OCI-LY1 (cell line): ENCODE measurements around the gene PDGFA.

Source experiments
- H2AFZ ChIP-seq: fragments of 200-600 bp; sonication (generic), shearing (Covaris generic); 2 replicates; pipeline ENCODE4 v1.6.0; 2014; ENCODE audit warnings: antibody characterized with exemption, mild to moderate bottlenecking, low read length
- H3F3A ChIP-seq: fragments of 200-600 bp; sonication (generic), shearing (Covaris generic); 2 replicates; pipeline ENCODE4 v1.6.0; 2014; ENCODE audit warnings: mild to moderate bottlenecking, antibody characterized with exemption, low read length, moderate library complexity; ENCODE audit not compliant: insufficient read depth
- H3K27ac ChIP-seq: fragments of 200-600 bp; sonication (generic); 2 replicates; pipeline ENCODE4 v1.5.1; 2014; ENCODE audit warnings: low read length, mixed run types, mild to moderate bottlenecking, low read depth; ENCODE audit not compliant: poor library complexity, severe bottlenecking
- H3K27me3 ChIP-seq: fragments of 200-600 bp; sonication (generic); 2 replicates; pipeline ENCODE4 v1.6.0; 2014; ENCODE audit warnings: antibody characterized with exemption, mild to moderate bottlenecking, low read length, moderate library complexity; ENCODE audit not compliant: insufficient read depth
- H3K36me3 ChIP-seq: fragments of 200-600 bp; sonication (generic); 2 replicates; pipeline ENCODE4 v1.6.1; 2014; ENCODE audit warnings: mild to moderate bottlenecking, antibody characterized with exemption, low read length, moderate library complexity, mixed read lengths; ENCODE audit not compliant: insufficient read depth
- H3K4me1 ChIP-seq: fragments of 200-600 bp; sonication (generic); 2 replicates; pipeline ENCODE4 v1.5.1; 2014; ENCODE audit warnings: mild to moderate bottlenecking, low read length, moderate library complexity; ENCODE audit not compliant: insufficient read depth, severe bottlenecking
- H3K4me2 ChIP-seq: fragments of 200-600 bp; sonication (generic), shearing (Covaris generic); 2 replicates; pipeline ENCODE4 v1.6.1; 2014; ENCODE audit warnings: low read length
- H3K4me3 ChIP-seq: fragments of 200-600 bp; sonication (generic); 2 replicates; pipeline ENCODE4 v1.5.1; 2014; ENCODE audit warnings: low read length, low read depth, mild to moderate bottlenecking, mixed read lengths; ENCODE audit not compliant: poor library complexity, severe bottlenecking
- H3K79me2 ChIP-seq: fragments of 200-600 bp; shearing (Covaris generic); 2 replicates; pipeline ENCODE4 v1.6.1; 2016; ENCODE audit warnings: mixed run types, low read length, mixed read lengths; ENCODE audit not compliant: insufficient read depth
- H3K9ac ChIP-seq: fragments of 200-600 bp; sonication (generic), shearing (Covaris generic); 2 replicates; pipeline ENCODE4 v1.6.1; 2014; ENCODE audit warnings: mild to moderate bottlenecking, low read length, mixed read lengths
- H3K9me2 ChIP-seq: fragments of 200-600 bp; sonication (generic), shearing (Covaris generic); 2 replicates; pipeline ENCODE4 v1.6.1; 2014; ENCODE audit warnings: low read depth, mild to moderate bottlenecking, low read length, mixed read lengths
- H3K9me3 ChIP-seq: fragments of 200-600 bp; shearing (Covaris generic); 2 replicates; pipeline ENCODE4 v1.6.1; 2014; ENCODE audit warnings: low read length, mixed read lengths
- H4K20me1 ChIP-seq: fragments of 200-600 bp; sonication (generic), shearing (Covaris generic); 2 replicates; pipeline ENCODE4 v1.6.0; 2016; ENCODE audit warnings: mild to moderate bottlenecking, low read length; ENCODE audit not compliant: insufficient read depth
- CTCF ChIP-seq: fragments of 200-600 bp; sonication (generic), shearing (Covaris generic); IDR thresholded peaks from 2 replicates; pipeline ENCODE4 v1.5.1; 2017; ENCODE audit warnings: mild to moderate bottlenecking, antibody characterized with exemption, low read length, moderate library complexity, mixed read lengths
- EZH2 ChIP-seq: fragments of 200-600 bp; sonication (generic), shearing (Covaris generic); IDR thresholded peaks from 2 replicates; pipeline ENCODE4 v1.8.0; 2017; ENCODE audit warnings: borderline replicate concordance, mixed run types, mild to moderate bottlenecking, antibody characterized with exemption, low read length, moderate library complexity, mixed read lengths

The PDGFA gene

GRCh38 chr7:539731-540411 is 20.2 kb upstream of the PDGFA start:
- Histone ChIP-seq H3K9ac (no peak overlapping the region), H3K4me1 (no peaks in the 10 kb centered on the region), H3K9me2 (no peaks in the 10 kb centered on the region), H3K4me3 (no peak overlapping the region), H3F3A (no peaks in the 10 kb centered on the region), H3K27ac (no peak overlapping the region), H2AFZ (no peak overlapping the region), H3K36me3 (no peaks in the 10 kb centered on the region), H3K79me2 (no peaks in the 10 kb centered on the region), H4K20me1 (no peaks in the 10 kb centered on the region), H3K27me3 (peaks cover 2% of the 10 kb centered on the region; the same call in 1 of the 2 replicates), H3K4me2 (no peak overlapping the region), H3K9me3 (no peaks in the 10 kb centered on the region)
- no peak for TF ChIP-seq CTCF
- TF ChIP-seq EZH2 = no peak

- no peaks in the 10 kb centered on the region for H3K9me2 ChIP-seq
- H3K9me3 ChIP-seq = no peaks in the 10 kb centered on the region
- H3K4me2 ChIP-seq = no peak overlapping the region
- H4K20me1 ChIP-seq = no peaks in the 10 kb centered on the region
- H3K79me2 ChIP-seq = no peaks in the 10 kb centered on the region
- no peaks in the 10 kb centered on the region for H3K36me3 ChIP-seq
- H3K4me3 ChIP-seq = no peak overlapping the region
- no peak overlapping the region for H3K27ac ChIP-seq
- no peaks in the 10 kb centered on the region for H3K4me1 ChIP-seq
- no peak for TF ChIP-seq EZH2
- no peak for TF ChIP-seq CTCF
- H3F3A ChIP-seq = no peaks in the 10 kb centered on the region
- peaks cover 2% of the 10 kb centered on the region; the same call in 1 of the 2 replicates for H3K27me3 ChIP-seq
- no peak overlapping the region for H3K9ac ChIP-seq
- no peak overlapping the region for H2AFZ ChIP-seq
These were observed 19.4 kb upstream of the PDGFA start for GRCh38 chr7:538764-539685.

GRCh38 chr7:537911-538634 is 18.4 kb upstream of the PDGFA start:
- Histone ChIP-seq H3K4me1 (no peaks in the 10 kb centered on the region), H3K9me3 (no peaks in the 10 kb centered on the region), H4K20me1 (no peaks in the 10 kb centered on the region), H3K27ac (no peak overlapping the region), H2AFZ (no peak overlapping the region), H3K27me3 (peaks cover 4% of the 10 kb centered on the region; the same call in 1 of the 2 replicates), H3K36me3 (no peaks in the 10 kb centered on the region), H3F3A (no peaks in the 10 kb centered on the region), H3K9me2 (no peaks in the 10 kb centered on the region), H3K79me2 (no peaks in the 10 kb centered on the region), H3K9ac (no peak overlapping the region), H3K4me3 (no peak overlapping the region), H3K4me2 (no peak overlapping the region)
- TF ChIP-seq CTCF (no peak), EZH2 (no peak)
